Liver (tissue), 9 donors: ENCODE measurements around the gene MAP3K21. TPM values are rescaled to one million over a fixed set of nuclear protein-coding genes. Genes with fewer than 3 reads are reported as not detected.

Experiments
- DNase-seq: peaks from one replicate; pipeline ENCODE4 v3.0.0-alpha.2; 2017; ENCODE audit warnings: low spot score
- H3K27ac ChIP-seq, 2 donors: one replicate each; pipeline ENCODE4 v1.7.0; 2013; ENCODE audit warnings: inconsistent platforms in 2 of 2, low read length in 2 of 2, control low read depth in 1 of 2, low read depth in 1 of 2, mild to moderate bottlenecking in 1 of 2
- H3K27me3 ChIP-seq, 4 donors: one replicate each; pipeline versions ENCODE4 v1.6.1 to v1.7.0; 2013; ENCODE audit warnings: low read length in 3 of 4, inconsistent platforms in 1 of 4, mild to moderate bottlenecking in 1 of 4, moderate library complexity in 1 of 4; ENCODE audit not compliant: control insufficient read depth in 4 of 4, insufficient read depth in 4 of 4
- H3K36me3 ChIP-seq, 4 donors: one replicate each; pipeline versions ENCODE4 v1.6.1 to v1.7.0; 2013; ENCODE audit warnings: low read length in 3 of 4, mild to moderate bottlenecking in 3 of 4, low read depth in 1 of 4, moderate library complexity in 1 of 4; ENCODE audit not compliant: control insufficient read depth in 4 of 4, insufficient read depth in 3 of 4
- H3K4me1 ChIP-seq, 4 donors: one replicate each; pipeline versions ENCODE4 v1.6.1 to v1.7.0; 2013; ENCODE audit warnings: low read length in 3 of 4, mild to moderate bottlenecking in 3 of 4, moderate library complexity in 1 of 4; ENCODE audit not compliant: control insufficient read depth in 4 of 4, insufficient read depth in 4 of 4
- H3K4me3 ChIP-seq, 3 donors: one replicate each; pipeline versions ENCODE4 v1.6.1 to v1.7.0; 2013; ENCODE audit warnings: low read length in 3 of 3, control low read depth in 1 of 3, low read depth in 1 of 3, mild to moderate bottlenecking in 1 of 3
- H3K9ac ChIP-seq, 2 donors: one replicate each; pipeline ENCODE4 v1.7.0; 2013; ENCODE audit warnings: low read length in 2 of 2, mild to moderate bottlenecking in 2 of 2, moderate library complexity in 2 of 2, control low read depth in 1 of 2, low read depth in 1 of 2
- H3K9me3 ChIP-seq, 4 donors: one replicate each; pipeline versions ENCODE4 v1.6.1 to v1.7.0; 2013; ENCODE audit warnings: low read length in 3 of 4; ENCODE audit not compliant: control insufficient read depth in 4 of 4
- EGR1 ChIP-seq, 2 donors: IDR thresholded peaks; 2 replicates each; pipeline ENCODE4 v1.6.1; 2016 to 2018; ENCODE audit warnings: antibody characterized with exemption in 2 of 2, low read depth in 2 of 2
- FOXA1 ChIP-seq: IDR thresholded peaks from 2 replicates; pipeline ENCODE4 v1.6.1; 2016; ENCODE audit warnings: antibody characterized with exemption
- FOXA2 ChIP-seq: IDR thresholded peaks from 2 replicates; pipeline ENCODE4 v1.6.1; 2016; ENCODE audit warnings: antibody characterized with exemption
- GABPA ChIP-seq, 2 donors: IDR thresholded peaks in 1 of 2; conservative IDR thresholded peaks in 1 of 2; 2 replicates each; pipeline ENCODE4 v1.6.1; 2016; ENCODE audit warnings: antibody characterized with exemption in 2 of 2, mild to moderate bottlenecking in 1 of 2, moderate library complexity in 1 of 2
- HNF4A ChIP-seq, 2 donors: conservative IDR thresholded peaks; 2 replicates each; pipeline ENCODE4 v1.6.1; 2016; ENCODE audit warnings: antibody characterized with exemption in 2 of 2, mild to moderate bottlenecking in 2 of 2
- HNF4G ChIP-seq: IDR thresholded peaks from 2 replicates; pipeline ENCODE4 v1.6.1; 2016; ENCODE audit warnings: antibody characterized with exemption
- JUND ChIP-seq, 2 donors: IDR thresholded peaks; 2 replicates each; pipeline ENCODE4 v1.6.1; 2016; ENCODE audit warnings: antibody characterized with exemption in 2 of 2
- NR2F2 ChIP-seq: IDR thresholded peaks from 2 replicates; pipeline ENCODE4 v1.6.1; 2016; ENCODE audit warnings: antibody characterized with exemption
- RAD21 ChIP-seq, 2 donors: IDR thresholded peaks; 2 replicates each; pipeline ENCODE4 v1.6.1; 2016; ENCODE audit warnings: antibody characterized with exemption in 2 of 2, mild to moderate bottlenecking in 2 of 2
- RXRA ChIP-seq, 2 donors: IDR thresholded peaks; 2 replicates each; pipeline ENCODE4 v1.6.1; 2017 to 2018; ENCODE audit warnings: antibody characterized with exemption in 2 of 2, mild to moderate bottlenecking in 1 of 2
- SP1 ChIP-seq: IDR thresholded peaks from 2 replicates; pipeline ENCODE4 v1.6.1; 2018; ENCODE audit warnings: antibody characterized with exemption, mild to moderate bottlenecking
- TAF1 ChIP-seq: conservative IDR thresholded peaks from 2 replicates; pipeline ENCODE4 v1.6.1; 2016; ENCODE audit warnings: antibody characterized with exemption, mild to moderate bottlenecking
- YY1 ChIP-seq: IDR thresholded peaks from 2 replicates; pipeline ENCODE4 v1.6.1; 2016; ENCODE audit warnings: antibody characterized with exemption, mild to moderate bottlenecking
- WGBS: extraction: QIAGEN DNeasy Blood & Tissue Kit; methylation state at CpG from one replicate; pipeline ENCODE4 v1.1.7; 2013; 5-methylcytosine and 5-hydroxymethylcytosine counted together
- polyA plus RNA-seq, 2 donors: library from polyadenylated mRNA; stranded (reverse) in 1 of 2; unstranded in 1 of 2; fragments of 200-250 nt in 1 of 2; fragments of >200 nt in 1 of 2; fragmentation: Nextera tagmentation in 1 of 2; extraction: Ambion mirVana in 1 of 2; gene quantifications; one replicate each; pipeline versions ENCODE4 v1.2.1 to v1.2.3, GENCODE V29; 2013 to 2015
- total RNA-seq, 2 donors: library from RNA; depleted of rRNA; stranded (reverse); fragments of >200 nt; gene quantifications; one replicate each; pipeline ENCODE4 v1.2.3, GENCODE V29; 2014
- TF ChIP-seq, protein P1 (sequence below): IDR thresholded peaks from 2 replicates; pipeline ENCODE4 v1.6.1; 2016; ENCODE audit warnings: antibody characterized with exemption
- TF ChIP-seq, protein P2 (sequence below): IDR thresholded peaks from 2 replicates; pipeline ENCODE4 v1.6.1; 2016; ENCODE audit warnings: antibody characterized with exemption
- TF ChIP-seq, protein P3 (sequence below): IDR thresholded peaks from 2 replicates; pipeline ENCODE4 v1.6.1; 2016; ENCODE audit warnings: antibody characterized with exemption
- TF ChIP-seq, protein P4 (sequence below): fragments of 150-350 bp; IDR thresholded peaks from 2 replicates; pipeline ENCODE4 v1.5.1; 2017; ENCODE audit warnings: improper control_type of control experiment, low read depth, low read length; ENCODE audit not compliant: missing input control
- TF ChIP-seq, protein P5 (sequence below): IDR thresholded peaks from 2 replicates; pipeline ENCODE4 v1.6.1; 2016; ENCODE audit warnings: antibody characterized with exemption, mild to moderate bottlenecking
- donor health status: healthy.
- donor health status: healthy.
- donor health status: healthy.
- donor health status: healthy.
- donor health status: healthy.

MAP3K21 gene
- total and polyA plus RNA-seq, 4 donors = 0.51 to 7.3 (median 1.6) TPM

DNA sequence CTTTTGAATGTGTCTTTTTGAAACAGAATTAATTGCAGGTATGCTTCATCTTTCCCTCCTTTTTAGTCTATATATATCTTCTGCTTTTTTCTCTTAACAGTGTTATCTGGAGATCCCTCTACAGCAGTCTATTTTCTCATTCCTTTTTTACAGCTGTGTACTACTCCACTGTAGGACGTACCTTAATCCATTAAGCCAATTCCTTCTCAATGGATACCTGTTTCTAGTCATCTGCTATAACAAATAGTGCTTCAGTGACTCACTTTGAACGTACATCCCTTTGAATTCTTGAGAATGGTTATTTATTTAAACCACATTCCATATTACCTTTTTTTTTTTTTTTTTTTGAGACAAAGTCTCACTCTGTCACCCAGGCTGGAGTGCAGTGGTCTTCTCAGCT is 47.6 kb upstream of the MAP3K21 start:
- Histone ChIP-seq H3K9me3 (no peaks in the 10 kb centered on the region), H3K27ac (no peak overlapping the region), H3K9ac (no peak overlapping the region), H3K27me3 (no peaks in the 10 kb centered on the region), H3K4me1 (no peaks in the 10 kb centered on the region), H3K36me3 (no peaks in the 10 kb centered on the region), H3K4me3 (no peak overlapping the region)
- WGBS = 93% methylated on average over 2 of the region's 2 CpGs
- TF ChIP-seq, protein P1, sequence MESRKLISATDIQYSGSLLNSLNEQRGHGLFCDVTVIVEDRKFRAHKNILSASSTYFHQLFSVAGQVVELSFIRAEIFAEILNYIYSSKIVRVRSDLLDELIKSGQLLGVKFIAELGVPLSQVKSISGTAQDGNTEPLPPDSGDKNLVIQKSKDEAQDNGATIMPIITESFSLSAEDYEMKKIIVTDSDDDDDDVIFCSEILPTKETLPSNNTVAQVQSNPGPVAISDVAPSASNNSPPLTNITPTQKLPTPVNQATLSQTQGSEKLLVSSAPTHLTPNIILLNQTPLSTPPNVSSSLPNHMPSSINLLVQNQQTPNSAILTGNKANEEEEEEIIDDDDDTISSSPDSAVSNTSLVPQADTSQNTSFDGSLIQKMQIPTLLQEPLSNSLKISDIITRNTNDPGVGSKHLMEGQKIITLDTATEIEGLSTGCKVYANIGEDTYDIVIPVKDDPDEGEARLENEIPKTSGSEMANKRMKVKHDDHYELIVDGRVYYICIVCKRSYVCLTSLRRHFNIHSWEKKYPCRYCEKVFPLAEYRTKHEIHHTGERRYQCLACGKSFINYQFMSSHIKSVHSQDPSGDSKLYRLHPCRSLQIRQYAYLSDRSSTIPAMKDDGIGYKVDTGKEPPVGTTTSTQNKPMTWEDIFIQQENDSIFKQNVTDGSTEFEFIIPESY = no peak
- TF ChIP-seq EGR1 (IDR thresholded peaks at IDR 0.05; ENCODE audit: low read depth in 2 of 2) (no peak), JUND (IDR thresholded peaks at IDR 0.05) (no peak), RAD21 (IDR thresholded peaks at IDR 0.05) (no peak), RXRA (IDR thresholded peaks at IDR 0.05) (no peak), TAF1 (no peak), HNF4G (no peak), GABPA (IDR thresholded peaks at IDR 0.05 in 1 of 2, conservative IDR thresholded peaks at IDR 0.05 in 1 of 2) (no peak), YY1 (no peak), NR2F2 (no peak), FOXA2 (no peak), SP1 (no peak), FOXA1 (no peak), HNF4A (conservative IDR thresholded peaks at IDR 0.05) (no peak)
- TF ChIP-seq, protein P2, sequence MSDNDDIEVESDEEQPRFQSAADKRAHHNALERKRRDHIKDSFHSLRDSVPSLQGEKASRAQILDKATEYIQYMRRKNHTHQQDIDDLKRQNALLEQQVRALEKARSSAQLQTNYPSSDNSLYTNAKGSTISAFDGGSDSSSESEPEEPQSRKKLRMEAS = no peak
- TF ChIP-seq, protein P3, sequence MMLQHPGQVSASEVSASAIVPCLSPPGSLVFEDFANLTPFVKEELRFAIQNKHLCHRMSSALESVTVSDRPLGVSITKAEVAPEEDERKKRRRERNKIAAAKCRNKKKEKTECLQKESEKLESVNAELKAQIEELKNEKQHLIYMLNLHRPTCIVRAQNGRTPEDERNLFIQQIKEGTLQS = no peak
- TF ChIP-seq, protein P4, sequence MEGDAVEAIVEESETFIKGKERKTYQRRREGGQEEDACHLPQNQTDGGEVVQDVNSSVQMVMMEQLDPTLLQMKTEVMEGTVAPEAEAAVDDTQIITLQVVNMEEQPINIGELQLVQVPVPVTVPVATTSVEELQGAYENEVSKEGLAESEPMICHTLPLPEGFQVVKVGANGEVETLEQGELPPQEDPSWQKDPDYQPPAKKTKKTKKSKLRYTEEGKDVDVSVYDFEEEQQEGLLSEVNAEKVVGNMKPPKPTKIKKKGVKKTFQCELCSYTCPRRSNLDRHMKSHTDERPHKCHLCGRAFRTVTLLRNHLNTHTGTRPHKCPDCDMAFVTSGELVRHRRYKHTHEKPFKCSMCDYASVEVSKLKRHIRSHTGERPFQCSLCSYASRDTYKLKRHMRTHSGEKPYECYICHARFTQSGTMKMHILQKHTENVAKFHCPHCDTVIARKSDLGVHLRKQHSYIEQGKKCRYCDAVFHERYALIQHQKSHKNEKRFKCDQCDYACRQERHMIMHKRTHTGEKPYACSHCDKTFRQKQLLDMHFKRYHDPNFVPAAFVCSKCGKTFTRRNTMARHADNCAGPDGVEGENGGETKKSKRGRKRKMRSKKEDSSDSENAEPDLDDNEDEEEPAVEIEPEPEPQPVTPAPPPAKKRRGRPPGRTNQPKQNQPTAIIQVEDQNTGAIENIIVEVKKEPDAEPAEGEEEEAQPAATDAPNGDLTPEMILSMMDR = no peak
- TF ChIP-seq, protein P5, sequence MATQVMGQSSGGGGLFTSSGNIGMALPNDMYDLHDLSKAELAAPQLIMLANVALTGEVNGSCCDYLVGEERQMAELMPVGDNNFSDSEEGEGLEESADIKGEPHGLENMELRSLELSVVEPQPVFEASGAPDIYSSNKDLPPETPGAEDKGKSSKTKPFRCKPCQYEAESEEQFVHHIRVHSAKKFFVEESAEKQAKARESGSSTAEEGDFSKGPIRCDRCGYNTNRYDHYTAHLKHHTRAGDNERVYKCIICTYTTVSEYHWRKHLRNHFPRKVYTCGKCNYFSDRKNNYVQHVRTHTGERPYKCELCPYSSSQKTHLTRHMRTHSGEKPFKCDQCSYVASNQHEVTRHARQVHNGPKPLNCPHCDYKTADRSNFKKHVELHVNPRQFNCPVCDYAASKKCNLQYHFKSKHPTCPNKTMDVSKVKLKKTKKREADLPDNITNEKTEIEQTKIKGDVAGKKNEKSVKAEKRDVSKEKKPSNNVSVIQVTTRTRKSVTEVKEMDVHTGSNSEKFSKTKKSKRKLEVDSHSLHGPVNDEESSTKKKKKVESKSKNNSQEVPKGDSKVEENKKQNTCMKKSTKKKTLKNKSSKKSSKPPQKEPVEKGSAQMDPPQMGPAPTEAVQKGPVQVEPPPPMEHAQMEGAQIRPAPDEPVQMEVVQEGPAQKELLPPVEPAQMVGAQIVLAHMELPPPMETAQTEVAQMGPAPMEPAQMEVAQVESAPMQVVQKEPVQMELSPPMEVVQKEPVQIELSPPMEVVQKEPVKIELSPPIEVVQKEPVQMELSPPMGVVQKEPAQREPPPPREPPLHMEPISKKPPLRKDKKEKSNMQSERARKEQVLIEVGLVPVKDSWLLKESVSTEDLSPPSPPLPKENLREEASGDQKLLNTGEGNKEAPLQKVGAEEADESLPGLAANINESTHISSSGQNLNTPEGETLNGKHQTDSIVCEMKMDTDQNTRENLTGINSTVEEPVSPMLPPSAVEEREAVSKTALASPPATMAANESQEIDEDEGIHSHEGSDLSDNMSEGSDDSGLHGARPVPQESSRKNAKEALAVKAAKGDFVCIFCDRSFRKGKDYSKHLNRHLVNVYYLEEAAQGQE = no peak
- DNase-seq = no peak
